Heart left ventricle (tissue), 16 donors: ENCODE results near the gene EVA1C. TPM values are rescaled to one million over a fixed set of nuclear protein-coding genes. Genes with fewer than 3 reads are reported as not detected.
"Not testable (repeated sequence)": the region's sequence is repeated elsewhere in the genome, so short reads cannot be mapped to it uniquely, and the experiment has no call there.

Experiments used
- ATAC-seq, 4 donors: fragments of 200-7000 bp; cut with Tn5 transposase; one replicate each; pipeline ENCODE4 v1.9.1; 2020 to 2022; ENCODE audit warnings: moderate library complexity in 4 of 4, mild to moderate bottlenecking in 3 of 4, moderate number of reproducible peaks in 1 of 4
- DNase-seq, 5 donors: peaks; one replicate each; pipeline ENCODE4 v3.0.0-alpha.2; 2020
- H3K27ac ChIP-seq, 12 donors: fragments of 200-600 bp; sonication (generic) in 4 of 12; one replicate each; pipeline versions ENCODE4 v1.5.0 to v1.8.0; 2016 to 2022; ENCODE audit warnings: mild to moderate bottlenecking in 2 of 12
- H3K27me3 ChIP-seq, 9 donors: fragments of 200-600 bp; sonication (generic) in 2 of 9; one replicate each; pipeline versions ENCODE4 v1.5.1 to v1.8.0; 2016 to 2022; ENCODE audit warnings: mild to moderate bottlenecking in 3 of 9
- H3K36me3 ChIP-seq, 9 donors: fragments of 200-600 bp; sonication (generic) in 2 of 9; one replicate each; pipeline versions ENCODE4 v1.5.0 to v1.8.0; 2018 to 2022; ENCODE audit warnings: mild to moderate bottlenecking in 2 of 9
- H3K4me1 ChIP-seq, 12 donors: fragments of 200-600 bp; sonication (generic) in 4 of 12; one replicate each; pipeline versions ENCODE4 v1.5.0 to v1.8.0; 2016 to 2022; ENCODE audit warnings: mild to moderate bottlenecking in 3 of 12
- H3K4me3 ChIP-seq, 12 donors: fragments of 200-600 bp; sonication (generic) in 4 of 12; one replicate each; pipeline versions ENCODE4 v1.5.0 to v1.8.0; 2017 to 2022; ENCODE audit warnings: mild to moderate bottlenecking in 9 of 12, moderate library complexity in 4 of 12
- H3K9me3 ChIP-seq, 12 donors: fragments of 200-600 bp; sonication (generic) in 4 of 12; one replicate each; pipeline versions ENCODE4 v1.5.0 to v1.8.0; 2016 to 2022; ENCODE audit warnings: mild to moderate bottlenecking in 1 of 12
- POLR2A ChIP-seq, 2 donors: fragments of 450-650 bp; IDR thresholded peaks; one replicate each; pipeline ENCODE4 v1.6.1; 2017; ENCODE audit warnings: antibody characterized with exemption in 2 of 2, mild to moderate bottlenecking in 2 of 2, moderate library complexity in 2 of 2
- WGBS, 4 donors: extraction: QIAGEN DNeasy Blood & Tissue Kit in 2 of 4; methylation state at CpG; one replicate each; pipeline versions ENCODE4 v1.1.5 to v1.1.7; 2013 to 2018; 5-methylcytosine and 5-hydroxymethylcytosine counted together
- intact Hi-C, 10 donors: fragments of 100-400 bp; cut with DNase I; formaldehyde crosslinking; loops; one replicate each; pipeline versions ENCODE4 v1.11.1 to v1.14.2; 2022
- polyA plus RNA-seq, 2 donors: library from polyadenylated mRNA; stranded (reverse); fragments of 200-250 nt; gene quantifications; one replicate each; pipeline ENCODE4 v1.2.3, GENCODE V29; 2013
- total RNA-seq, 9 donors: library from RNA; depleted of rRNA in 2 of 9; stranded (reverse); fragments of >200 nt in 2 of 9; fragmentation: NEBNext Ultra II Directional in 3 of 9; extraction: Animal tissue kit (Norgen Biotek cat#: 25700) in 3 of 9; gene quantifications; one replicate each; pipeline versions ENCODE4 v1.1.0 to v1.2.4, GENCODE V29; 2016 to 2023
- TF ChIP-seq, protein P1 (sequence below), 12 donors: fragments of 200-600 bp; sonication (generic) in 4 of 12; IDR thresholded peaks; one replicate each; pipeline versions ENCODE4 v1.5.0 to v1.8.0; 2018 to 2022; ENCODE audit warnings: antibody characterized with exemption in 12 of 12, mild to moderate bottlenecking in 5 of 12
- donor health status: ischemic (EF 13 %, LVEDD 7.1; RV severe dilation, severe dysfunction).
- donor health status: healthy with polysubstance abuse.
- donor health status: DM: no; HTN: yes; CAD: no.
- donor health status: DM: no; HTN: no; CAD: no.
- donor health status: ischemic (EF 25% LVEDD 6.9; RV normal size, moderate dysfunction).
- donor health status: ischemic (EF 25% LVEDD 5.7; RV mildly dilated, moderate dysfunction).
- donor health status: healthy.
- donor health status: DM: yes; HTN: yes; CAD: no.
- donor health status: ischemic (EF 35%, LVEDD 5.7; RV mildly dilated, moderate dysfunction).
- donor health status: nonischemic (EF 11% LVEDD 7.7; RV severe dilation, severe dysfunction).
- donor health status: DM: yes; HTN: yes; CAD: no.
- donor health status: PGD.
- donor health status: ischemic (EF 29% LVEDD 5.4; RV normal size, mild dysfunction).
- donor health status: nonischemic (EF 23%, LVEDD 6.1; RV moderate dilation, normal function).

Gene EVA1C
- total and polyA plus RNA-seq, 11 donors = 10.1 to 44.4 (median 19.7) TPM

DNA sequence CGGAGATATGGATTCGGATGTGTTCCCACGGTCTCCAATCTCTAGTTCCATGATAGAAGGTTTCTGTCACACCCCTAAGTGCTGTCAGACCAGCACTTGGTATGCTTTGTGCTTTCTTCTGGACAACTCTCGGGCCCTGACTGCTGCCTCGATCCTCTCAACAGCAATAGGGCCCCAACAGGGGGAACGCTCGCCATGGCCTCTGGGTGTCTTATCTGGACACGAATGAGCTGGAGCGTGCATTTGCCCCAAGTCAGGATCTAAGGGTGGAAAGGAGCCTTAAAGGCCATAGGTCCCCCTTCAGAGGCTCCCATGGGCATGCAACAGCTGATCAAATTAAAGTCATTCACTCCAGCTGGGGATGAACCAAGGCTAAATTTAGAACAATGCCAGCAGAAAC lies 96.1 kb downstream of the EVA1C start:
- Histone ChIP-seq H3K4me3 (no peak overlapping the region), H3K4me1 (peaks cover 0 to 17% (median 10%) of the 10 kb centered on the region in 12 donors), H3K27me3 (no peaks in the 10 kb centered on the region), H3K36me3 (peaks cover 0 to 66% (median 46%) of the 10 kb centered on the region in 9 donors), H3K9me3 (no peaks in the 10 kb centered on the region), H3K27ac (peak overlapping the region in 7 of 12 donors; percentile 20 to 54 (median 41))
- 45 to 59% (median 51%) methylated on average over 9 of the region's 9 CpGs for WGBS, 4 donors
- ATAC-seq (no peak), DNase-seq (no peak)
- intact Hi-C loops = no loop called here
- no peak for TF ChIP-seq POLR2A (IDR thresholded peaks at IDR 0.05)
- TF ChIP-seq, protein P1, sequence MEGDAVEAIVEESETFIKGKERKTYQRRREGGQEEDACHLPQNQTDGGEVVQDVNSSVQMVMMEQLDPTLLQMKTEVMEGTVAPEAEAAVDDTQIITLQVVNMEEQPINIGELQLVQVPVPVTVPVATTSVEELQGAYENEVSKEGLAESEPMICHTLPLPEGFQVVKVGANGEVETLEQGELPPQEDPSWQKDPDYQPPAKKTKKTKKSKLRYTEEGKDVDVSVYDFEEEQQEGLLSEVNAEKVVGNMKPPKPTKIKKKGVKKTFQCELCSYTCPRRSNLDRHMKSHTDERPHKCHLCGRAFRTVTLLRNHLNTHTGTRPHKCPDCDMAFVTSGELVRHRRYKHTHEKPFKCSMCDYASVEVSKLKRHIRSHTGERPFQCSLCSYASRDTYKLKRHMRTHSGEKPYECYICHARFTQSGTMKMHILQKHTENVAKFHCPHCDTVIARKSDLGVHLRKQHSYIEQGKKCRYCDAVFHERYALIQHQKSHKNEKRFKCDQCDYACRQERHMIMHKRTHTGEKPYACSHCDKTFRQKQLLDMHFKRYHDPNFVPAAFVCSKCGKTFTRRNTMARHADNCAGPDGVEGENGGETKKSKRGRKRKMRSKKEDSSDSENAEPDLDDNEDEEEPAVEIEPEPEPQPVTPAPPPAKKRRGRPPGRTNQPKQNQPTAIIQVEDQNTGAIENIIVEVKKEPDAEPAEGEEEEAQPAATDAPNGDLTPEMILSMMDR (IDR thresholded peaks at IDR 0.05) = no peak

DNA sequence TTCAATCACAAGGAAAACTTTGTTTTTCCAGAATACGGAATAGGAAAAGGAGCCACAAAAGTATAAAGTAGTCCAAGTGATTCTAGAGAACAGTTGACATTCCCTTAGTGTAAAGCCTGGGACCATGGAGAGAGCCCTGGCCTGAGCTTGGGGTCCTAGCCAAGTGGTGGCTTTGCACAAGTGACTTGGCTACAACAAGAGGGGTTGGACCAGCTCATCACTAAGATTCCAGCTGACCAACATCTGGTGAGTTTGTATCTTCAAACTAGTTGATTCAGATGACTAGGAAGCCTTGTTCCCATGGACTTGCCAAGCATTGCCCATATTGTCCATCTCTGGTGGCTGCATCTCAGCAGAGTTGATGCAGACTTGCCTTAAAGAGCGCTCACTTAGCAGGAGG lies 96.5 kb downstream of the EVA1C start:
- H3K4me3 ChIP-seq, H3K27me3 ChIP-seq, H3K9me3 ChIP-seq, ATAC-seq, DNase-seq, intact Hi-C loops: not testable (repeated sequence)
- Histone ChIP-seq H3K36me3 (peaks cover 0 to 66% (median 42%) of the 10 kb centered on the region in 9 donors), H3K27ac (peak overlapping the region in 5 of 12 donors; percentile 20 to 54 (median 41)), H3K4me1 (peaks cover 0 to 17% (median 10%) of the 10 kb centered on the region in 12 donors)
- WGBS, 4 donors = 72 to 86% (median 83%) methylated on average over 2 of the region's 2 CpGs

DNA sequence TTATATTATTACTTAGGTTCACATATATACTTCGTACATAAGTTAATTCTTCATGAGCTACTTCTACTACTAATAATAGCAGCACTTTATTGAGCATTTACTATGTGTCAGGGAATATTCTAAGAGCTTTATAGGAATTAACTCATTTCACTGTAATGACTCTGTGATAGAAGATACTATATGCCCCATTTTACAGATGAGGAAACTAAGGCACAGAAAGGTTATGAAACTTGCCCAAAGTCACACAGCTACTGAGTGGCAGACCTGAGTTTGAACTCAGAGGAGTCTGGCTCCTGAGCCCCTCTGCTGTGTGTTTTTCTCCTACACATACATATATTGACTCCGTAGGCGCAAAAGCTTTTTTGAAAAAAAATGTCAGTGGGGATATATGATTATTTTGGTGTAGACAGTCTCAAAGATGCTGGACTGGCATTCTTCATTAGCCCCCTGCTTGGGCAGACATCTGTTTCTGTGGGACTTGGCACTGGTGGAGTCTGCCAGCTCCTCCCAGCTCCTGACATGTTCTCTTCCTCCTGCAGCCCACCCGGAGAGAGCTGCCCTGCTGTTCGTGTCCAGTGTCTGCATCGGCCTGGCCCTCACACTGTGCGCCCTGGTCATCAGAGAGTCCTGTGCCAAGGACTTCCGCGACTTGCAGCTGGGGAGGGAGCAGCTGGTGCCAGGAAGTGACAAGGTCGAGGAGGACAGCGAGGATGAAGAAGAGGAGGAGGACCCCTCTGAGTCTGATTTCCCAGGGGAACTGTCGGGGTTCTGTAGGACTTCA lies 102.0 kb downstream of the EVA1C start:
- ATAC-seq = no peak
- peak overlapping the region in 2 of 12 donors; percentile 24 to 29 for H3K27ac ChIP-seq
- peaks cover 0 to 47% (median 25%) of the 10 kb centered on the region in 9 donors for H3K36me3 ChIP-seq
- TF ChIP-seq, protein P1 (IDR thresholded peaks at IDR 0.05) = no peak
- TF ChIP-seq POLR2A (IDR thresholded peaks at IDR 0.05) = no peak
- no peaks in the 10 kb centered on the region for H3K27me3 ChIP-seq
- peaks cover 0 to 6% (median 0%) of the 10 kb centered on the region in 12 donors for H3K9me3 ChIP-seq
- intact Hi-C loops = loop anchor here in 2 of 10 donors (5.0 to 10.0 kb wide), 2 partner anchors 50 to 57 kb away; no protein-coding TSS in a partner anchor
- no peak for DNase-seq
- 69 to 84% (median 73%) methylated on average over 12 of the region's 12 CpGs for WGBS, 4 donors
- no peak overlapping the region for H3K4me3 ChIP-seq
- peaks cover 0 to 21% (median 9%) of the 10 kb centered on the region in 12 donors for H3K4me1 ChIP-seq

DNA sequence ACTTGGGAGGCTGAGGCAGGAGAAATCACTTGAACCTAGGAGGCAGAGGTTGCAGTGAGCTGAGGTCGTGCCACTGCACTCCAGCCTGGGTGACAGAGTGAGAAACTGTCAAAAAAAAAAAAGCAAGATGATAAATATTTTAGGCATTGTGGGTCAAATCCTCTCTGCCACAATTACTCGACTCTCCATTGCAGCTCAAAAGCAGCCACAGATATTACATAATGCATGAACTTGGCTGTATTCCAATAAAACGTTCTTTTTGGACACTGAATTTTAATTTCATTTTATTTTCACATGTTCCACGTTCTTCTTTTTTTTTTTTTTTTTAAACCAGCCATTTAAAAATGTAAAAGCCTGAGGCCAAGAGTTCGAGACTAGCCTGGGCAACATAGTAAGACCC lies 103.4 kb downstream of the EVA1C start:
- TF ChIP-seq POLR2A (IDR thresholded peaks at IDR 0.05) = no peak
- TF ChIP-seq, protein P1 (IDR thresholded peaks at IDR 0.05) = no peak
- peaks cover 0 to 35% (median 22%) of the 10 kb centered on the region in 12 donors for H3K4me1 ChIP-seq
- peaks cover 0 to 43% (median 21%) of the 10 kb centered on the region in 9 donors for H3K36me3 ChIP-seq
- no peak for ATAC-seq
- DNase-seq = no peak
- H3K27ac ChIP-seq = peak overlapping the region in 5 of 12 donors; percentile 6 to 82 (median 48)
- intact Hi-C loops = loop anchor here in 2 of 10 donors (5.0 to 10.0 kb wide), 2 partner anchors 49 to 59 kb away; no protein-coding TSS in a partner anchor
- H3K4me3 ChIP-seq = no peak overlapping the region
- H3K27me3 ChIP-seq = no peaks in the 10 kb centered on the region
- peaks cover 0 to 6% (median 0%) of the 10 kb centered on the region in 12 donors for H3K9me3 ChIP-seq
- WGBS, 4 donors = 36 to 46% (median 39%) methylated on average over 5 of the region's 5 CpGs
